GM18868 (cell line): ENCODE measurements around the gene DNAAF1.

Experiments
- ATAC-seq: cut with Tn5 transposase; IDR thresholded peaks from one replicate; pipeline ENCODE4 v1.9.1; 2021; ENCODE audit warnings: mild to moderate bottlenecking, moderate library complexity; ENCODE audit not compliant: unreplicated experiment

Gene DNAAF1

GRCh38 chr16:84121007-84121406, 24.1 kb upstream of the DNAAF1 start:
- no peak for ATAC-seq

DNA sequence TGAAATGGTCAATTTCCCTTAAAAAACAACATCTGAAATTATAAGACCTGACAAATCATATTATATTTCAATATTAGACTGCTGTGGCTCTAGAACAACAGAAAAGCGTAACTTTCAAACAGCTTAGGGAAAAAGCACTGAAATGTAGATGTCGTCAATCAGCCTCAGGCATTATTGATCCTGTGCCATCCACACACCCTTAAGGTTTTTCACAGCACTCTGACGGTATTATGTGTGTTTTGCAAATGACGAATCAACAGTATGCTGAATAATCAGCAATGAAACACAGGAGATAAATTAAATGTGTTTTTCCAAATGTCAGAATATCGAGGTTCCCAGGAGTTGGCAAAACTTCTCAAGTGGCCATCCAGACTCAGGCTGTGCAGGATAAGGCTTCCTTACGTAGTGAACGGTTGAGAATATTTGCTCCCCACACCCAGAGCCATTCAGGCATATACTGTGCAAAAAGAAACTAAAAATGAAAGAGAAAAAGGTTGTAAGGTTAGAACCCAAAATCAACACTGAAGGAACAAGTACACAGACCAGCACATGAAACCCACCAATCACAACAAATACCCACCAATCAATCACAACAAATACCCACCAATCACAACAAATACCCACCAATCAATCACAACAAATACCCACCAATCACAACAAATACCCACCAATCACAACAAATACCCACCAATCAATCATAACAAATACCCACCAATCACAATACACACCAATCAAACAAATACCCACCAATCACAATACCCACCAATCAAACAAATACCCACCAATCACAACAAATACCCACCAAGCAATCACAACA, 20.6 kb upstream of the DNAAF1 start:
- ATAC-seq, result peak; percentile 53

- ATAC-seq, result no peak
Observed at GRCh38 chr16:84131117-84131516, 14.0 kb upstream of the DNAAF1 start.

DNA sequence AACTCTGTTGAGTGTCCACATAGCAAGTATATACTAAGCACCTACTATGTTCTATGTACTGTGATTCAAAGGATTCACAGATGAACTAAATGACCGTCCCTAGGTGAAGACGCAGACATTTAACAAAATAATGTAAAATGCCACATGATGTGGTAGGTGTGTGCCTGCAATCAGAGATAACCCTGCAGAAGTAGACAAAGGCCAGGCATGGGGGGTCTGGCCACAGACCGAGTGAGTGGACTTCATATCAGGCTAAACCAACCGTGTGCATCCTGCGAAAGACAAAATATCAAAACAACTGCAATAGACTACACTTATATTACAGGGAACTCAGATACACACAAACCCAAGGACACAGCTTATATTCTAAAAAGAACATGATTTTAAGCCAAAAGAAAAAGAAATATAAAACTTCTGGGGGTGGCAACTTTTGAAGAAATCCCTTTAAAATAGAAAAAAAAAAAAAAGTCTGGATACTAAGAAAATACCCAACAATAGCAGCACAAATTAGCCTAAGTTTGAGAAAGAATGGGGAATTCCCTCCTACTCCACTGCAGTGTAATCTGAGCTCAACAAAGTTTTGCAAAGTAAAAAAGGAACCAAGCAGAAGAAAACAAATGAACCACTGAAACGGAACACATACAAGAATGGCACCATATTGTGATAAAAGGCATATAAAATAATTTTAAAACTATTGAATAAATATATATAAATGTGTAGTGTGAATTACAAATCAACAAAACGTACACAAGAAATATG, 12.4 kb upstream of the DNAAF1 start:
- ATAC-seq, result peak; percentile 57

- no peak for ATAC-seq
Observed at GRCh38 chr16:84136331-84137125, 8.6 kb upstream of the DNAAF1 start.

DNA sequence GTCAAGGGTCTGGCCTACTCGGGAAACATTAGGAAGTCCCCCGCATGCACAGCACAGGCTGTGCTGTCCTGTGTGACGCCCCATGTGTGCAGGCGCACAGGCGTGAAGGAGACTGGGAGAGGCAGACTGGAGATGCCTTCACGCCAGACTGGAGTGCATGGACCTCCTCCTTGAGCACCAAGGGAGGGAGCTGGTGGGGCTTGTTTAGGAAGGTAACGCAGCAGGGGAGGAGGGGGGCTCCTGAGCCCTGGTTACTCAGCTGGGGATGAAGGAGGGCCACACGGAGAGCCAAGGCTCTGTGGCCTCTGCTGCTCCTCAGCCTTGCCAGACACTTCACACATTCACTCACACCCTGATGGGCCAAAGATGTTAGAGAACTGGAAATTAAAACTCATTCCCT, 7.8 kb upstream of the DNAAF1 start:
- ATAC-seq, result no peak

DNA sequence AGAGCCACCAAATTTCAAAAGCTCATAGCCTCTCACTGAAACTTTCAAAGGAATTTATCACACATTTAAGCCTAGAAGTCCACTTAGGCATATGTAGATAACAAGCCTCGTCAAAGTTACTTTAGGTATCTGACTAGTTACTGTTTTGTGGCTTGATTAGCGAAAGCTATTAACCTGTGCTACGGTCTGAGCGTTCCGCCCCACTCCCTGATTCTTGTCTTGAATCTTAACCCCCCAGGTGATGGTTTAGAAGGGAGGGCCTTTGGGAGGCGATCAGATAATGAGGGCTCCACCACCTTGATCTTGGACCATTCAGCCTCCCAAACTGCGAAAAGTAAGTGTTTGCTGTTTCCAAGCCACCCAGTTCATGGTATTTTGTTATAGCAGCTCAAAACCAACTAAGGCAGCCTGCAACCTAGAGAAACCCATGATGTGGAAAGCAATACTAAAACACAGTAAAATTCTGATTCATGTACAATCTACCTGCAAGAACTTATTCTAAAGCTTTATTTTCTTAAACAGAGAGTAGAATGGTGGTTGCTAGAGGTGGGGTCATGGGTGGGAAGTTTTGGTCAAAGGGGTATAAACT, 7.2 kb upstream of the DNAAF1 start:
- ATAC-seq, result no peak

DNA sequence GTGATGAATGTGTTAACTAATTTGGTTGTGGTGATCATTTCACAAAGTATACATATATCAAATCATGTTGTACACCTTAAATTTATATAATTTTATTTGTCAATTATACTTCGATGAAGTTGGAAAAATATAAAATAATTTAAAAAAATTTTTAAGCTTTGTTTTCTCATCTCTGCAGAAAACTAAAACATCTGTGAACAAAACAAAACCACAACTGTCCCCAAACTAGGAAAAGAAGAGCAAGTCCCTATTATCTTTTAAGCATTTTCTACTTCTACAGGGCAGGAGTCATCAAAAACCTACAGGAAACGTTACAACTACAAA, 6.6 kb upstream of the DNAAF1 start:
- no peak for ATAC-seq

- ATAC-seq, result peak; percentile 76
Observed at GRCh38 chr16:84138824-84139627, 6.1 kb upstream of the DNAAF1 start.

- ATAC-seq, result no peak
Observed at GRCh38 chr16:84139628-84140258, 5.4 kb upstream of the DNAAF1 start.

DNA sequence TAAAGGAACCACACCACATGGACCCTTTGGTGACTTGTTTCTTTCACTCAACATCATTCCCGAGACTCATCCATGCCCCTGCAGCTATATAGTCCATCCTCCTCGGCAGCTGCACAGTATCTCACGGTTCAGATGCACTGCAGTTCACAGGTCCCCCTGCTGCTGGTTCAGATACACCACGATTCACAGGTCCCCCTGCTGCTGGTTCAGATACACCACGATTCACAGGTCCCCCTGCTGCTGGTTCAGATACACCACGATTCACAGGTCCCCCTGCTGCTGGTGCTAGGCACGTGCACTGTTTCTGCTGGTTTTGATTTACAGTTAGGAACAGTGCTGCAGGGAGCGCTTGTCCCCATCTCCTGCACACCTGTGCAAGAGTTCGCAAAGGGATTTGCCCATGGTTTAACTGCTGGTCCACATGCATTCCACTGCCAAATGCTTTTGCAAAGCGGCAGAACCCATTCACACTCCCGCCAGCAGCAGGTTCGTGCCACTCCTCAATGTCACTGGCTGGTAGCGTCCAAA, 3.9 kb upstream of the DNAAF1 start:
- ATAC-seq, result no peak

DNA sequence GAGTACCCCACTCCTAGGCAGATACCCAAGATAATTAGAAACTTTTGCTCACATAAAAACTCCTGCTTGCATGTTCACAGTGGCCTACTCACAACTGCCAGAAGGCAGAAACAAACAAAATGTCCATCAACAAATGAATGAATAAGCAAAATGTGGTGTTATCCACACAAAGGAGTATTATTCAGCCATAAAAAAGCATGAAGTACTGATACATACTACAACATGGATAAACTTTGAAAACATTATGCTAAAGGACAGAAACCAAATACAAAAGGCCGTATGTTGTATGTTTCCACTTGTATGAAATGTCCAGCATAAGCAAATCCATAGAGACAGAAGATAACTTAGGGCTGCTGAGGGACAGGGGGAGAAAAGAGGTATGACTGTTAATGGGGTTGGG, 2.0 kb upstream of the DNAAF1 start:
- no peak for ATAC-seq

GRCh38 chr16:84143784-84144199, 1.3 kb upstream of the DNAAF1 start:
- ATAC-seq, result no peak

DNA sequence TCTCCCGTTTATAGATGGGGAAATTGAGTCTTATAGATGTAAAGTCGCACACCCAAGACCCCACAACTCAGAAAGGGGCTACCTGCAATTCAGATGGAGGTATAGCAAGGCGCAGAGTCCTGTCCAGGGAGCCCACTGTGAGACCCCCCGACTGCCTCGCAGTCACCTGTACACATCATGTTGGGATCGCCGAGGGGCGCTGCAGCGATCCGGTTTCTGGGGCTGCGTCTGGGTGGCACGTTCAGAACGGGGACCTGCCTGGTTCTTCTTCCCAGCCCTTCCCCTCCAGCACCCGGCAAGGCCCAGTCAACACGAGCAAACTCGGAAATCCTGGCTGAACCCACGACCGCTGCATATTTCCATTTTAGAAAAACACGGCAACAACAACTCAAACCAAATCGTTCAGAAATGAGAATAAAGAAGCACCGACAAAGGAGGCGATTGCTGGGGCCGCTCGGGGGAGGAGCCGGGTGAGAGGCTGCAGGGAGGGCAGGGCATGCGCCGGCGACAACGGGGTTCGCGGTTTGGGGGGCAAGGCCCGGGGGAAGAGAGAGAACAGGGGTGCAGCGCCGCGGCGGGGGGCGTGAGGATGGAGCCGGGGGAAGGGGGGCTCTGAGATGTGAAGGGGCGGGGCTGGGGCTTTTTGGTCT, 774 bp upstream of the DNAAF1 start:
- no peak for ATAC-seq

DNA sequence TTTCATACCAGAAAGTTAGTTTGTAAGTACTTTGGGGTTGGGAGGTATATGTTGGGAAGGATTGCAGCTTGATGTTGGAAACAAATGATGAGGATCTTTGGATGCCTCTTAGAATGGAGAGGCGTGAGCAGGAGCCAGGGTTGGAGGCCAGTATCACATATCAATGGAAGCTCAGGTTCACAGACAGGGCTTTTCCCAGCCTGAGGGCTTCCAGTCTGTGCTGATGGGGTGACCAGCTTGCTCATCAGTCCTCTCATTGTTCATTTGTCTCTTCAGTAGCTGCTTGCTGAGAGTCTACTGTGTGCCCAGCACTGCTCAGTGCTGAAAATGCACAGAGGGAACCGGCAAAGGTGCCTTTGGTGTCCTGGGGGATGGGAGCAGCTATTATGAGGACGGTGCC, 5.8 kb downstream of the DNAAF1 start:
- ATAC-seq, result no peak

- no peak for ATAC-seq
Observed at GRCh38 chr16:84153660-84154214, 8.6 kb downstream of the DNAAF1 start.

GRCh38 chr16:84155226-84155625, 10.1 kb downstream of the DNAAF1 start:
- ATAC-seq, result no peak

DNA sequence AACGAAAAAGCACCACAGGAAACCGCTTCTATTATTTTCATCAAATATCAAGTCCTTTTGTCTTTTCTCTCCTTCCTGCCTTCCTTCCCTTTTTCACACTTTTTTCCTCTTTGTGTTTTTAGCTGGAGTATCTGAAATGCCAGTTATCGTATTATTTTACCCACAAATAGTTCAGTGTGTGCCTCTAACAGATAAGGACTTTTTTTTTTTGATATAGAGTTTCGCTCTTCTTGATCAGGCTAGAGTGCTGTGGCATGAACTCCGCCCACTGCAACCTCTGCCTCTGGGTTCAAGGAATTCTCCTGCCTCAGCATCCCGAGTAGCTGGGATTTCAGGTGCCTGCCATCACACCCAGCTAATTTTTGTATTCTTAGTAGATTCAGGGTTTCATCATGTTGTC, 10.7 kb downstream of the DNAAF1 start:
- no peak for ATAC-seq

DNA sequence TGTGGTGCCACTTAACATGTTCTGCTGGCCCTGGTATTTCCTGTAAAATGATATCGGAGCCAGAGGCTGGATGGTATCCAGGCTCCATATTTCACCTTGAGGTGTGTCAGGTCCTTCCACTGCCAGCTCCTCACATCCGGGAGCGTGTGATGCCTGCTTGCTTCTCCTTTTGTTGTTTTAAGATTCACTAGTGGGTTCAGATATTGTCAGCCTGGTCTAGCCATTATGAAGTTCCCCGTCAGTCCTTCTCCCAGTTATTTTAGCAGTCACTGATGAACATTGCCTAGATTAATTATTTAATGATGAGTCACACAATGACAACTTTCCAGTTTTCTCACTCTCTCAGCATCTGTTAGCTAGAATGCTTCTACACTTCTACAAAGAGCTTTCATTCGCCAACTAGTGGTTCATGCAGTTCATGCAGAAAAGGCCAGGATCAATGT, 11.3 kb downstream of the DNAAF1 start:
- ATAC-seq, result no peak
